Esophagus squamous epithelium (tissue), 5 donors: ENCODE results near the gene CYP20A1. TPM values are rescaled to one million over a fixed set of nuclear protein-coding genes. Genes with fewer than 3 reads are reported as not detected.
A peak's percentile ranks its signal among the peaks of the same experiment; 100 is the strongest.
"Not testable (repeated sequence)": the region's sequence is repeated elsewhere in the genome, so short reads cannot be mapped to it uniquely, and the experiment has no call there.

ENCODE experiments used
- DNase-seq: peaks from one replicate; lab custom pipeline; 2025; lab: John Stamatoyannopoulos, UW
- H3K27ac ChIP-seq, 4 donors: fragments of 200-600 bp; sonication (generic); one replicate each; pipeline ENCODE4 v1.5.1; 2016 to 2019; ENCODE audit warnings: mild to moderate bottlenecking in 1 of 4
- H3K27me3 ChIP-seq, 4 donors: fragments of 200-600 bp; sonication (generic); 1 replicate in 3 of 4; 2 replicates in 1 of 4; pipeline versions ENCODE4 v1.5.1 to v1.6.0; 2017 to 2021; ENCODE audit warnings: antibody characterized with exemption in 1 of 4
- H3K36me3 ChIP-seq, 3 donors: fragments of 200-600 bp; sonication (generic); one replicate each; pipeline ENCODE4 v1.5.1; 2016 to 2019
- H3K4me1 ChIP-seq, 3 donors: fragments of 200-600 bp; sonication (generic); one replicate each; pipeline ENCODE4 v1.5.1; 2017 to 2019
- H3K4me3 ChIP-seq, 4 donors: fragments of 200-600 bp; sonication (generic); 1 replicate in 3 of 4; 2 replicates in 1 of 4; pipeline ENCODE4 v1.5.1; 2016 to 2019; ENCODE audit warnings: mild to moderate bottlenecking in 2 of 4, moderate library complexity in 1 of 4
- H3K9me3 ChIP-seq, 3 donors: fragments of 200-600 bp; sonication (generic); one replicate each; pipeline ENCODE4 v1.5.1; 2016 to 2019
- POLR2A ChIP-seq, 4 donors: fragments of 450-650 bp; IDR thresholded peaks; one replicate each; pipeline ENCODE4 v1.6.1; 2017; ENCODE audit warnings: antibody characterized with exemption in 4 of 4, mild to moderate bottlenecking in 4 of 4, moderate library complexity in 3 of 4
- WGBS, 2 donors: methylation state at CpG; one replicate each; pipeline ENCODE4 v1.1.5; 2018; 5-methylcytosine and 5-hydroxymethylcytosine counted together
- intact Hi-C: fragments of 100-400 bp; cut with DNase I; formaldehyde crosslinking; loops from one replicate; pipeline ENCODE4 v1.15.0; 2022
- total RNA-seq, 4 donors: library from RNA; depleted of rRNA; stranded (reverse); fragments of >200 nt; gene quantifications; one replicate each; pipeline ENCODE4 v1.1.0, GENCODE V29; 2016
- TF ChIP-seq, protein P1 (sequence below), 6 experiments: fragments of 450-650 bp in 4 of 6; fragments of 200-600 bp in 2 of 6; sonication (generic) in 2 of 6; IDR thresholded peaks; one replicate each; pipeline ENCODE4 v1.5.1; 2016 to 2019; ENCODE audit warnings: antibody characterized with exemption in 6 of 6, mild to moderate bottlenecking in 4 of 6, moderate library complexity in 4 of 6
- donor health status: DM: yes; HTN: yes; CAD: no.

Gene CYP20A1
- total RNA-seq, 4 donors from 2014 or later = 9.3 to 26.7 (median 15.0) TPM

- intact Hi-C loops = no loop called here
- Histone ChIP-seq H3K9me3 (no peaks in the 10 kb centered on the region), H3K36me3 (peaks cover 0 to 90% (median 0%) of the 10 kb centered on the region in 3 donors), H3K27ac (no peak overlapping the region), H3K27me3 (no peaks in the 10 kb centered on the region), H3K4me3 (no peak overlapping the region), H3K4me1 (no peaks in the 10 kb centered on the region)
- 85 to 89% methylated on average over 5 of the region's 5 CpGs for whole genome bisulfite sequencing, 2 donors
- TF ChIP-seq, protein P1, sequence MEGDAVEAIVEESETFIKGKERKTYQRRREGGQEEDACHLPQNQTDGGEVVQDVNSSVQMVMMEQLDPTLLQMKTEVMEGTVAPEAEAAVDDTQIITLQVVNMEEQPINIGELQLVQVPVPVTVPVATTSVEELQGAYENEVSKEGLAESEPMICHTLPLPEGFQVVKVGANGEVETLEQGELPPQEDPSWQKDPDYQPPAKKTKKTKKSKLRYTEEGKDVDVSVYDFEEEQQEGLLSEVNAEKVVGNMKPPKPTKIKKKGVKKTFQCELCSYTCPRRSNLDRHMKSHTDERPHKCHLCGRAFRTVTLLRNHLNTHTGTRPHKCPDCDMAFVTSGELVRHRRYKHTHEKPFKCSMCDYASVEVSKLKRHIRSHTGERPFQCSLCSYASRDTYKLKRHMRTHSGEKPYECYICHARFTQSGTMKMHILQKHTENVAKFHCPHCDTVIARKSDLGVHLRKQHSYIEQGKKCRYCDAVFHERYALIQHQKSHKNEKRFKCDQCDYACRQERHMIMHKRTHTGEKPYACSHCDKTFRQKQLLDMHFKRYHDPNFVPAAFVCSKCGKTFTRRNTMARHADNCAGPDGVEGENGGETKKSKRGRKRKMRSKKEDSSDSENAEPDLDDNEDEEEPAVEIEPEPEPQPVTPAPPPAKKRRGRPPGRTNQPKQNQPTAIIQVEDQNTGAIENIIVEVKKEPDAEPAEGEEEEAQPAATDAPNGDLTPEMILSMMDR (IDR thresholded peaks at IDR 0.05) = no peak
- no peak for TF ChIP-seq POLR2A (IDR thresholded peaks at IDR 0.05)
- no peak for DNase-seq
These were observed 37.4 kb upstream of the CYP20A1 start for GRCh38 chr2:203201426-203201825.

DNA sequence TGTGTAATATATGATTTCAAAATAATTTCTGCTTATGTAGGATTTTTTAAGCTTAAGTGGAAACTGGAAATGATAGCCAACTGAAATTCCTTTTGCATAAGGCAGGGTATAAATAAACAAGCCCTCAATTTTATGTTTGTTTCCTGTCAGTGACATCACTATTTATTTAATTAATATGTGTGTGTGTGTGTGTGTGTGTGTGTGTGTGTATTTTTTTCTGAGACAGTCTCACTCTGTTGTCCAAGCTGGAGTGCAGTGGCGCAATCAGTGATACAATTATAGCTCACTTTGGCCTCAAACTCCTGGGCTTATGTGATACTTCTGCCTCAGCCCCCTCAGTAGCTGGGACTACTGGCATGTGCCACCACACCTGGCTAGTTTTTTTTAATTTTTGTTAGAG is 29.3 kb upstream of the CYP20A1 start:
- TF ChIP-seq POLR2A (IDR thresholded peaks at IDR 0.05) = no peak
- TF ChIP-seq, protein P1 (IDR thresholded peaks at IDR 0.05) = no peak
- Histone ChIP-seq H3K4me3 (no peak overlapping the region), H3K4me1 (no peaks in the 10 kb centered on the region), H3K9me3 (no peaks in the 10 kb centered on the region), H3K27me3 (no peaks in the 10 kb centered on the region), H3K36me3 (peaks cover 0 to 76% (median 0%) of the 10 kb centered on the region in 3 donors), H3K27ac (no peak overlapping the region)
- WGBS, 2 donors = 83% methylated on average over 1 of the region's 1 CpG
- intact Hi-C loops = no loop called here
- no peak for DNase-seq

DNA sequence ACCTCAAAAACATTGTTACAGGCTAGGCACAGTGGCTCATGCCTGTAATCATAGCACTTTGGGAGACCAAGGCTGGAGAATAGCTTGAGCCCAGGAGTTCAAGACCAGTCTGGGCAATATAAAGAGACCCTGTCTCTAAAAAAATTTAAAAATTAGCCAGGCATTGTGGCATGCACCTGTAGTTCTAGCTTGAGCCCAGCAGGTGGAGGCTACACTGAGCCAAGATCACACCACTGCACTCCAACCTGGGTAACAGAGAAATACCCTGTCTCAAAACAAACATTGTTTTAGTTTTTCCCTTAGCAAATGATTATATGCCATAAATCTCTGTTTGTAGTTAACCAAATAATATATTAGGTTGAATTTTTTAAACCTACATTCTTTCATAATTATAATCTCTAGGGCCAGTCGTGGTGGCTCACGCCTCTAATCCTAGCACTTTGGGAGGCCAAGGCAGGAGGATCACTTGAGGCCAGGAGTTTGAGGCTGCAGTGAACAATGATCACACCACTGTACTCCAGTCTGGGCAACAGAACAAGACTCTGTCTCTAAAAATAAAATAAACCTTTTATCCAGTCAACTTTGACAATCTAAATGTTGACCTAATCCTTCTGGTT is 13.3 kb upstream of the CYP20A1 start:
- no peaks in the 10 kb centered on the region for H3K4me1 ChIP-seq
- H3K27me3 ChIP-seq = no peaks in the 10 kb centered on the region
- H3K4me3 ChIP-seq = no peak overlapping the region
- no peak overlapping the region for H3K27ac ChIP-seq
- WGBS, 2 donors = 92 to 100% methylated on average over 2 of the region's 2 CpGs
- DNase-seq = no peak
- intact Hi-C loops = no loop called here
- H3K36me3 ChIP-seq = no peaks in the 10 kb centered on the region
- H3K9me3 ChIP-seq = no peaks in the 10 kb centered on the region
- TF ChIP-seq, protein P1 (IDR thresholded peaks at IDR 0.05) = peak in 5 of 6 experiments; percentile 33 to 69 (median 61)
- no peak for TF ChIP-seq POLR2A (IDR thresholded peaks at IDR 0.05)

DNA sequence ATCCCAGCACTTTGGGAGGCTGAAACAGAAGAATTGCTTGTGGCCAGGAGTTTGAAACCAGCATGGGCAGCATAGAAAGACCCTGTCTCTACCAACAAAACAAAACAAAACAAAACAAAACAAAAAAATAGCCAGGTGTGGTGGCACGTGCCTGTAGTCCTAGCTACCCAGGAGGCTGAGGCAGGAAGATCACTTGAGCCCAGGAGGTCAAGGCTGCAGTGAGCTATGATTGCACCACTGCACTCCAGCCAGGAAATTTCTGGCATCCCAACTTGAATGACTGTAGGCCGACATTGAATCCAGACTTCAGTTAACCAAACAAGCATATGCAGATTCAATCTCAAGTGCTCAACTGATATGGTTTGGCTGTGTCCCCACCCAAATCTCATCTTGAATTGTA is 9.1 kb upstream of the CYP20A1 start:
- H3K9me3 ChIP-seq, H3K27me3 ChIP-seq, H3K4me1 ChIP-seq, H3K4me3 ChIP-seq, H3K27ac ChIP-seq, intact Hi-C loops, DNase-seq, H3K36me3 ChIP-seq: not testable (repeated sequence)
- WGBS, 2 donors = 69 to 70% methylated on average over 2 of the region's 2 CpGs

DNA sequence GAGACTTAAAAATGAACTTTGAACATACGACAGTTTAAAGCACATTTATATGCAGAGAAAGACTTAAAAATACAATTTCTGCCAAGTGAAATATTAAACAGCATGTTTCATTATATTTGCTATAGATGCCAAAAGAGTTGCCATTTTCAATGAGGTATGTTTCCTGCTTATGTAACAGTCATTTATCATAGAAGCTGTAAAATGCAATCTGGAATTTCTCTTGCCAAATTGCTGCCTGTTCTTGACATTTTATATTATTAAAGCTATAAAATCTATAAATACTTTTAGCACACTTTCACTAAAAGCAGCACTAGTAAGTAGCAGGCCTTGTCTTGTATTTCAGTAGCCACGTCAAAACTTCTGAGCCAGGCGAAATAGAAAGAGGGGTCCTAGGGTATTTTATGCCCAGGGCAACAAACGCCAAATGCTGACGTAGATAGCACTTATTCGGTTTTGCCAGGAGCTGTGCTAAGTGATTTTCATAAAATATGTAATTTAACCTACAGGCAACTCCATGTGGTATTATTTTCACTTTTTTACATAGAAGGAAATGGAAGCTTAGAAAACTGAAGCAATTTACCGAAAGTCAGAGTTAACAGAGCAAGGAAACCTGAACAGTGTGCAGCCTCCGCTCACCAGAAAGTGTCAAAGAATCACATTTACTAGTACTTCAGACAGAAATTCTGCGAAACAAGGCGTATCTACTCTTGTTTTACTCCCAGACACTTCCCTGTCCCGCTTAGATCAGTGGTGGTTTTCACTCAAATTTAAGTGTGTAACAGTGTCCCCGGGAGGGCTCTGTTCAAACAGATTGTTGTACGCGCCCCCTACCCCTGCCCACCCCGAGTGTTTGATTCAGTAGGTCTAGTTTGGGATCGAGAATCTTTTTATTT is 1.2 kb upstream of the CYP20A1 start:
- TF ChIP-seq, protein P1 (IDR thresholded peaks at IDR 0.05) = no peak
- 88 to 94% methylated on average over 16 of the region's 16 CpGs for WGBS, 2 donors
- H3K27me3 ChIP-seq = no peaks in the 10 kb centered on the region
- peak overlapping the region in 2 of 4 donors; percentile 45 to 84 for H3K4me3 ChIP-seq
- peaks cover 0 to 28% (median 16%) of the 10 kb centered on the region in 3 donors for H3K4me1 ChIP-seq
- H3K9me3 ChIP-seq = no peaks in the 10 kb centered on the region
- no peak for DNase-seq
- intact Hi-C loops = no loop called here
- H3K36me3 ChIP-seq = peaks cover 0 to 10% (median 0%) of the 10 kb centered on the region in 3 donors
- H3K27ac ChIP-seq = peak overlapping the region in 2 of 4 donors; percentile 95 to 99
